Uterus (tissue), 2 donors: ENCODE data around the gene RUNDC3A.

Experiments used
- CTCF ChIP-seq, 4 experiments: fragments of 200-600 bp in 2 of 4; fragments of 450-650 bp in 2 of 4; sonication (generic) in 2 of 4; IDR thresholded peaks; one replicate each; pipeline ENCODE4 v1.5.1; 2016 to 2019; ENCODE audit warnings: antibody characterized with exemption in 4 of 4, mild to moderate bottlenecking in 2 of 4, moderate library complexity in 1 of 4
- POLR2A ChIP-seq, 2 donors: fragments of 450-650 bp; IDR thresholded peaks; one replicate each; pipeline ENCODE4 v1.6.1; 2016; ENCODE audit warnings: antibody characterized with exemption in 2 of 2, mild to moderate bottlenecking in 1 of 2, moderate library complexity in 1 of 2

GRCh38 chr17:44282264-44282663, 26.1 kb upstream of the RUNDC3A start:
- TF ChIP-seq CTCF (IDR thresholded peaks at IDR 0.05) (no peak), POLR2A (IDR thresholded peaks at IDR 0.05) (no peak)
